ENCODE measurements around the gene FOXJ3. TPM values are rescaled to one million over a fixed set of nuclear protein-coding genes. Genes with fewer than 3 reads are reported as not detected.

Gene FOXJ3
- total RNA-seq, 2 donors from 2014 or later = 39.9 to 44.8 TPM

GRCh38 chr1:42139444-42139843 lies 195.6 kb downstream of the FOXJ3 start:
- intact Hi-C loops (cut with DNase I) = no loop called here
- no peak for DNase-seq
- H3K27me3 ChIP-seq = no peaks in the 10 kb centered on the region
- H3K4me1 ChIP-seq = no peaks in the 10 kb centered on the region
- H3K36me3 ChIP-seq = no peaks in the 10 kb centered on the region
- no peak overlapping the region for H3K9ac ChIP-seq (ENCODE audit: low read depth in 2 of 2, low read length in 2 of 2)
- no peak overlapping the region for H3K4me3 ChIP-seq
- no peak overlapping the region for H3K27ac ChIP-seq
- TF ChIP-seq, protein P1, sequence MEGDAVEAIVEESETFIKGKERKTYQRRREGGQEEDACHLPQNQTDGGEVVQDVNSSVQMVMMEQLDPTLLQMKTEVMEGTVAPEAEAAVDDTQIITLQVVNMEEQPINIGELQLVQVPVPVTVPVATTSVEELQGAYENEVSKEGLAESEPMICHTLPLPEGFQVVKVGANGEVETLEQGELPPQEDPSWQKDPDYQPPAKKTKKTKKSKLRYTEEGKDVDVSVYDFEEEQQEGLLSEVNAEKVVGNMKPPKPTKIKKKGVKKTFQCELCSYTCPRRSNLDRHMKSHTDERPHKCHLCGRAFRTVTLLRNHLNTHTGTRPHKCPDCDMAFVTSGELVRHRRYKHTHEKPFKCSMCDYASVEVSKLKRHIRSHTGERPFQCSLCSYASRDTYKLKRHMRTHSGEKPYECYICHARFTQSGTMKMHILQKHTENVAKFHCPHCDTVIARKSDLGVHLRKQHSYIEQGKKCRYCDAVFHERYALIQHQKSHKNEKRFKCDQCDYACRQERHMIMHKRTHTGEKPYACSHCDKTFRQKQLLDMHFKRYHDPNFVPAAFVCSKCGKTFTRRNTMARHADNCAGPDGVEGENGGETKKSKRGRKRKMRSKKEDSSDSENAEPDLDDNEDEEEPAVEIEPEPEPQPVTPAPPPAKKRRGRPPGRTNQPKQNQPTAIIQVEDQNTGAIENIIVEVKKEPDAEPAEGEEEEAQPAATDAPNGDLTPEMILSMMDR (IDR thresholded peaks at IDR 0.05) = no peak
- H3K9me3 ChIP-seq = no peaks in the 10 kb centered on the region

DNA sequence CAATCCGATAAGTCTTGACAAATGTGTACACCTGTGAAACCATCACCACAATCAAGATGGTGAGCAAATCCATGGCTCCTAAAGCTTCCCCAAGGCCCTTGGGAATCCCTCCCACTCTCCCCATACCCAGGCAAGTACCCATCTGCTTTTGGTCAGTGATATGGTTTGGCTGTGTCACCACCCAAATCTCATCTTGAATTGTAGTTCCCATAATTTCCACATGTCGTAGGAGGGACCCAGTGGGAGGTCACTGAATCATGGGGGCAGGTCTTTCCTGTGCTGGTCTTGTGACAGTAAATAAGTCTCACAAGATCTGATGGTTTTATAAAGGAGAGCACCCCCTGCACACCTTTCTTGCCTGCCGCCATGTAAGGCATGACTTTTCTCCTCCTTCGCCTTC lies 196.4 kb downstream of the FOXJ3 start:
- Histone ChIP-seq H3K27ac (no peak overlapping the region), H3K4me3 (no peak overlapping the region), H3K27me3 (no peaks in the 10 kb centered on the region), H3K9ac (ENCODE audit: low read depth in 2 of 2, low read length in 2 of 2) (no peak overlapping the region), H3K4me1 (no peaks in the 10 kb centered on the region), H3K36me3 (no peaks in the 10 kb centered on the region), H3K9me3 (no peaks in the 10 kb centered on the region)
- no peak for DNase-seq
- TF ChIP-seq, protein P1 (IDR thresholded peaks at IDR 0.05) = no peak
- intact Hi-C loops (cut with DNase I) = no loop called here

DNA sequence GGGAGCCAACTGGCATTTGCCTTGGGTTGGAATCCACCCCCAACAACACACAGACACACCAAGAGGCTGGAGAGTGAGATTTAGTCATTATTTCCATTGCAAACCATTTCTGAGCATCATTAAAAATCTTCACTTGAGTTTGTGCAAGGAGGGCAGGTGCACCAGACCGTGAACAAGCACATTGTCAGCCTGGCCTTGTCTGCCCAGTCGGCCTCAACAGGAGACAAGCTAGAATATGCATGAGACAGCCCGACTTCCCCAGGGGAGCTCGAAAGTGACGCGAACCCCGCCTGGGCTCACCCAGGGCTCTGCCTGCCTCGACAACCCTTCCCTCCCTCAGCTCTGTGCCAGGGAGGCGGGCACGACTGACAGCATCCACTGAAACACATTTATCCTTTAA lies 197.3 kb downstream of the FOXJ3 start:
- intact Hi-C loops (cut with DNase I) = no loop called here
- TF ChIP-seq, protein P1 (IDR thresholded peaks at IDR 0.05) = no peak
- H3K9ac ChIP-seq (ENCODE audit: low read depth in 2 of 2, low read length in 2 of 2) = no peak overlapping the region
- no peak for DNase-seq
- H3K4me3 ChIP-seq = no peak overlapping the region
- H3K9me3 ChIP-seq = no peaks in the 10 kb centered on the region
- no peaks in the 10 kb centered on the region for H3K36me3 ChIP-seq
- H3K4me1 ChIP-seq = no peaks in the 10 kb centered on the region
- no peak overlapping the region for H3K27ac ChIP-seq
- no peaks in the 10 kb centered on the region for H3K27me3 ChIP-seq

GRCh38 chr1:42136466-42136865 lies 198.6 kb downstream of the FOXJ3 start:
- no peak for DNase-seq
- no peaks in the 10 kb centered on the region for H3K9me3 ChIP-seq
- H3K4me3 ChIP-seq = no peak overlapping the region
- H3K9ac ChIP-seq (ENCODE audit: low read depth in 2 of 2, low read length in 2 of 2) = no peak overlapping the region
- no peak overlapping the region for H3K27ac ChIP-seq
- H3K36me3 ChIP-seq = no peaks in the 10 kb centered on the region
- TF ChIP-seq, protein P1 (IDR thresholded peaks at IDR 0.05) = no peak
- no peaks in the 10 kb centered on the region for H3K27me3 ChIP-seq
- intact Hi-C loops (cut with DNase I) = no loop called here
- H3K4me1 ChIP-seq = no peaks in the 10 kb centered on the region

- H3K9ac ChIP-seq (ENCODE audit: low read depth in 2 of 2, low read length in 2 of 2) = no peak overlapping the region
- DNase-seq = no peak
- no peaks in the 10 kb centered on the region for H3K9me3 ChIP-seq
- no peaks in the 10 kb centered on the region for H3K4me1 ChIP-seq
- no peak overlapping the region for H3K4me3 ChIP-seq
- no peaks in the 10 kb centered on the region for H3K36me3 ChIP-seq
- no peaks in the 10 kb centered on the region for H3K27me3 ChIP-seq
- H3K27ac ChIP-seq = no peak overlapping the region
- TF ChIP-seq, protein P1 (IDR thresholded peaks at IDR 0.05) = no peak
- intact Hi-C loops (cut with DNase I) = no loop called here
These were observed 199.6 kb downstream of the FOXJ3 start for GRCh38 chr1:42135426-42135825.
